ENCODE results near the gene TMEM248. TPM values are rescaled to one million over a fixed set of nuclear protein-coding genes. Genes with fewer than 3 reads are reported as not detected.
A peak's percentile ranks its signal among the peaks of the same experiment; 100 is the strongest.

Gene TMEM248, protein sequence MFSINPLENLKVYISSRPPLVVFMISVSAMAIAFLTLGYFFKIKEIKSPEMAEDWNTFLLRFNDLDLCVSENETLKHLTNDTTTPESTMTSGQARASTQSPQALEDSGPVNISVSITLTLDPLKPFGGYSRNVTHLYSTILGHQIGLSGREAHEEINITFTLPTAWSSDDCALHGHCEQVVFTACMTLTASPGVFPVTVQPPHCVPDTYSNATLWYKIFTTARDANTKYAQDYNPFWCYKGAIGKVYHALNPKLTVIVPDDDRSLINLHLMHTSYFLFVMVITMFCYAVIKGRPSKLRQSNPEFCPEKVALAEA
- total RNA-seq (2021) (56.9 to 60.4 TPM (median 59.1 TPM) in 3 replicates), Bru-seq, nascent RNA (percentile 75 among the genes with signal in this experiment)
- long read RNA-seq, experiment 1, full-length matches to known transcripts: 149 of 188 reads
- long read RNA-seq, experiment 1, partial matches to known transcripts: 24 of 188 reads
- long read RNA-seq, experiment 1, other reads (novel, unspliced or antisense): 15 of 188 reads
- long read RNA-seq, experiment 2, full-length matches to known transcripts: 39 of 82 reads
- long read RNA-seq, experiment 2, partial matches to known transcripts: 35 of 82 reads
- long read RNA-seq, experiment 2, other reads (novel, unspliced or antisense): 8 of 82 reads
- long read RNA-seq, experiment 3, partial matches to known transcripts: 1 of 4 reads
- long read RNA-seq, experiment 3, other reads (novel, unspliced or antisense): 3 of 4 reads

DNA sequence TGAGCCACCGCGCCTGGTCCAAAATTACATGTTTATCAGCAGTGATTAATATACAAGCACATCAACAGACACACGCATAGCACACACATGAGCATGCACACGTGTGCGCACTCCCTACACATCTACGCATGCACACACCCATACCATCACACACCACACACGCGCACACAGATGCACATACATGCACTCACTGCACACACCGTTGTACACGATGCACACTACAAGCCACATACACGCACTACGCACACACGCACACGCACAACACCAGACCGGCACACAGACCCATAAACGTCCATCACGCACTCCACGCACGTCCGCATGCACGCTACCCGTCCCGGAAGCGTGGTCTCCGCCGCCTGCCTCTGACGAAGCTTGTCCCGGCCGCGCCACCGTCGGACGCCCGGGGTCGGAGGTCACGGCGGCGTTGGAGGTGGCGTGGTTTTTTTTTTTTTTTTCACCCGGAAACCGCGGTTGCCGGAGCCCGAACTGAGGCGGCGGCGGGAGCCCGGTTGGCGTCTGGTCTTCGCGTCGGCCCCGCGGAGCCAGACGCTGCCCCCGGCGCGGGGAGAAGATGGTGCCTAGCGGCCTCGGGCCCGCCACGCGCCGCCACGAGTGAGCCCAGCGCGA is at the start of gene TMEM248:
TSS of gene TMEM248 (plus strand) at position 457 of the 627 bp plus-strand sequence. CDS start 20,641 bp downstream, outside the sequence.
- Mint-ChIP-seq H3K27ac (peak within 1 kb of the TSS; percentile 99), H3K4me3 (peak within 1 kb of the TSS; percentile 97), H3K9me3 (no peaks in the 10 kb centered on the region), H3K27me3 (ENCODE audit: low read depth) (no peaks in the 10 kb centered on the region; the same call in 1 of the 2 replicates), H3K36me3 (peaks cover 3% of the 10 kb centered on the region; the same call in 1 of the 2 replicates), H3K4me1 (peaks cover 13% of the 10 kb centered on the region)
- ChIA-PET CTCF (interaction anchor here (0.7 to 1.0 kb wide), 3 partner anchors 15 to 74 kb away, joined by 3 to 15 read pairs (median 4); no protein-coding TSS in a partner anchor), POLR2A (interaction anchor here (0.6 to 1.6 kb wide), 4 partner anchors 16 to 717 kb away, joined by 3 to 8 read pairs (median 4); no protein-coding TSS in a partner anchor)
- ATAC-seq (peak; percentile 68), DNase-seq (ENCODE audit: low spot score) (peak; percentile 66)
- no peak for TF ChIP-seq NR3C1 (CRISPR knock-in tag; conservative IDR thresholded peaks at IDR 0.05; ENCODE audit: low read depth)
- no peak for TF ChIP-seq MXD4 (CRISPR knock-in tag; IDR thresholded peaks at IDR 0.05; ENCODE audit: borderline replicate concordance)
- TF ChIP-seq, protein P1, sequence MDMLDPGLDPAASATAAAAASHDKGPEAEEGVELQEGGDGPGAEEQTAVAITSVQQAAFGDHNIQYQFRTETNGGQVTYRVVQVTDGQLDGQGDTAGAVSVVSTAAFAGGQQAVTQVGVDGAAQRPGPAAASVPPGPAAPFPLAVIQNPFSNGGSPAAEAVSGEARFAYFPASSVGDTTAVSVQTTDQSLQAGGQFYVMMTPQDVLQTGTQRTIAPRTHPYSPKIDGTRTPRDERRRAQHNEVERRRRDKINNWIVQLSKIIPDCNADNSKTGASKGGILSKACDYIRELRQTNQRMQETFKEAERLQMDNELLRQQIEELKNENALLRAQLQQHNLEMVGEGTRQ (CRISPR knock-in tag; IDR thresholded peaks at IDR 0.05): no peak
- peak; percentile 67; the same call in 1 of the 2 replicates for TF ChIP-seq SMAD3 (CRISPR knock-in tag; IDR thresholded peaks at IDR 0.05; ENCODE audit: borderline replicate concordance)
- TF ChIP-seq, protein P2, sequence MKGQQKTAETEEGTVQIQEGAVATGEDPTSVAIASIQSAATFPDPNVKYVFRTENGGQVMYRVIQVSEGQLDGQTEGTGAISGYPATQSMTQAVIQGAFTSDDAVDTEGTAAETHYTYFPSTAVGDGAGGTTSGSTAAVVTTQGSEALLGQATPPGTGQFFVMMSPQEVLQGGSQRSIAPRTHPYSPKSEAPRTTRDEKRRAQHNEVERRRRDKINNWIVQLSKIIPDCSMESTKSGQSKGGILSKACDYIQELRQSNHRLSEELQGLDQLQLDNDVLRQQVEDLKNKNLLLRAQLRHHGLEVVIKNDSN (CRISPR knock-in tag; IDR thresholded peaks at IDR 0.05): peak; percentile 55; the same call in 1 of the 2 replicates
- TF ChIP-seq FOXK1 (CRISPR knock-in tag; IDR thresholded peaks at IDR 0.05): peak; percentile 89
- TF ChIP-seq, protein P3, sequence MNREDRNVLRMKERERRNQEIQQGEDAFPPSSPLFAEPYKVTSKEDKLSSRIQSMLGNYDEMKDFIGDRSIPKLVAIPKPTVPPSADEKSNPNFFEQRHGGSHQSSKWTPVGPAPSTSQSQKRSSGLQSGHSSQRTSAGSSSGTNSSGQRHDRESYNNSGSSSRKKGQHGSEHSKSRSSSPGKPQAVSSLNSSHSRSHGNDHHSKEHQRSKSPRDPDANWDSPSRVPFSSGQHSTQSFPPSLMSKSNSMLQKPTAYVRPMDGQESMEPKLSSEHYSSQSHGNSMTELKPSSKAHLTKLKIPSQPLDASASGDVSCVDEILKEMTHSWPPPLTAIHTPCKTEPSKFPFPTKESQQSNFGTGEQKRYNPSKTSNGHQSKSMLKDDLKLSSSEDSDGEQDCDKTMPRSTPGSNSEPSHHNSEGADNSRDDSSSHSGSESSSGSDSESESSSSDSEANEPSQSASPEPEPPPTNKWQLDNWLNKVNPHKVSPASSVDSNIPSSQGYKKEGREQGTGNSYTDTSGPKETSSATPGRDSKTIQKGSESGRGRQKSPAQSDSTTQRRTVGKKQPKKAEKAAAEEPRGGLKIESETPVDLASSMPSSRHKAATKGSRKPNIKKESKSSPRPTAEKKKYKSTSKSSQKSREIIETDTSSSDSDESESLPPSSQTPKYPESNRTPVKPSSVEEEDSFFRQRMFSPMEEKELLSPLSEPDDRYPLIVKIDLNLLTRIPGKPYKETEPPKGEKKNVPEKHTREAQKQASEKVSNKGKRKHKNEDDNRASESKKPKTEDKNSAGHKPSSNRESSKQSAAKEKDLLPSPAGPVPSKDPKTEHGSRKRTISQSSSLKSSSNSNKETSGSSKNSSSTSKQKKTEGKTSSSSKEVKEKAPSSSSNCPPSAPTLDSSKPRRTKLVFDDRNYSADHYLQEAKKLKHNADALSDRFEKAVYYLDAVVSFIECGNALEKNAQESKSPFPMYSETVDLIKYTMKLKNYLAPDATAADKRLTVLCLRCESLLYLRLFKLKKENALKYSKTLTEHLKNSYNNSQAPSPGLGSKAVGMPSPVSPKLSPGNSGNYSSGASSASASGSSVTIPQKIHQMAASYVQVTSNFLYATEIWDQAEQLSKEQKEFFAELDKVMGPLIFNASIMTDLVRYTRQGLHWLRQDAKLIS (CRISPR knock-in tag; IDR thresholded peaks at IDR 0.05; ENCODE audit: borderline replicate concordance): no peak
- TF ChIP-seq ZNF232 (CRISPR knock-in tag; IDR thresholded peaks at IDR 0.05): 0 out of 2 replicates have a peak, but pooled peaks have one; percentile 23
- no peak for TF ChIP-seq KAT7 (CRISPR knock-in tag; IDR thresholded peaks at IDR 0.05; ENCODE audit: borderline replicate concordance)
- peak; percentile 57; the same call in 1 of the 2 replicates for TF ChIP-seq TCF7 (CRISPR knock-in tag; IDR thresholded peaks at IDR 0.05; ENCODE audit: low read depth)
- TF ChIP-seq, protein P4, sequence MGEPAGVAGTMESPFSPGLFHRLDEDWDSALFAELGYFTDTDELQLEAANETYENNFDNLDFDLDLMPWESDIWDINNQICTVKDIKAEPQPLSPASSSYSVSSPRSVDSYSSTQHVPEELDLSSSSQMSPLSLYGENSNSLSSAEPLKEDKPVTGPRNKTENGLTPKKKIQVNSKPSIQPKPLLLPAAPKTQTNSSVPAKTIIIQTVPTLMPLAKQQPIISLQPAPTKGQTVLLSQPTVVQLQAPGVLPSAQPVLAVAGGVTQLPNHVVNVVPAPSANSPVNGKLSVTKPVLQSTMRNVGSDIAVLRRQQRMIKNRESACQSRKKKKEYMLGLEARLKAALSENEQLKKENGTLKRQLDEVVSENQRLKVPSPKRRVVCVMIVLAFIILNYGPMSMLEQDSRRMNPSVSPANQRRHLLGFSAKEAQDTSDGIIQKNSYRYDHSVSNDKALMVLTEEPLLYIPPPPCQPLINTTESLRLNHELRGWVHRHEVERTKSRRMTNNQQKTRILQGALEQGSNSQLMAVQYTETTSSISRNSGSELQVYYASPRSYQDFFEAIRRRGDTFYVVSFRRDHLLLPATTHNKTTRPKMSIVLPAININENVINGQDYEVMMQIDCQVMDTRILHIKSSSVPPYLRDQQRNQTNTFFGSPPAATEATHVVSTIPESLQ (CRISPR knock-in tag; IDR thresholded peaks at IDR 0.05): no peak
- TF ChIP-seq, protein P5, sequence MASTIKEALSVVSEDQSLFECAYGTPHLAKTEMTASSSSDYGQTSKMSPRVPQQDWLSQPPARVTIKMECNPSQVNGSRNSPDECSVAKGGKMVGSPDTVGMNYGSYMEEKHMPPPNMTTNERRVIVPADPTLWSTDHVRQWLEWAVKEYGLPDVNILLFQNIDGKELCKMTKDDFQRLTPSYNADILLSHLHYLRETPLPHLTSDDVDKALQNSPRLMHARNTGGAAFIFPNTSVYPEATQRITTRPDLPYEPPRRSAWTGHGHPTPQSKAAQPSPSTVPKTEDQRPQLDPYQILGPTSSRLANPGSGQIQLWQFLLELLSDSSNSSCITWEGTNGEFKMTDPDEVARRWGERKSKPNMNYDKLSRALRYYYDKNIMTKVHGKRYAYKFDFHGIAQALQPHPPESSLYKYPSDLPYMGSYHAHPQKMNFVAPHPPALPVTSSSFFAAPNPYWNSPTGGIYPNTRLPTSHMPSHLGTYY (CRISPR knock-in tag; IDR thresholded peaks at IDR 0.05): no peak
- TF ChIP-seq OVOL2 (CRISPR knock-in tag; IDR thresholded peaks at IDR 0.05; ENCODE audit: borderline replicate concordance): no peak
- TF ChIP-seq, protein P6, sequence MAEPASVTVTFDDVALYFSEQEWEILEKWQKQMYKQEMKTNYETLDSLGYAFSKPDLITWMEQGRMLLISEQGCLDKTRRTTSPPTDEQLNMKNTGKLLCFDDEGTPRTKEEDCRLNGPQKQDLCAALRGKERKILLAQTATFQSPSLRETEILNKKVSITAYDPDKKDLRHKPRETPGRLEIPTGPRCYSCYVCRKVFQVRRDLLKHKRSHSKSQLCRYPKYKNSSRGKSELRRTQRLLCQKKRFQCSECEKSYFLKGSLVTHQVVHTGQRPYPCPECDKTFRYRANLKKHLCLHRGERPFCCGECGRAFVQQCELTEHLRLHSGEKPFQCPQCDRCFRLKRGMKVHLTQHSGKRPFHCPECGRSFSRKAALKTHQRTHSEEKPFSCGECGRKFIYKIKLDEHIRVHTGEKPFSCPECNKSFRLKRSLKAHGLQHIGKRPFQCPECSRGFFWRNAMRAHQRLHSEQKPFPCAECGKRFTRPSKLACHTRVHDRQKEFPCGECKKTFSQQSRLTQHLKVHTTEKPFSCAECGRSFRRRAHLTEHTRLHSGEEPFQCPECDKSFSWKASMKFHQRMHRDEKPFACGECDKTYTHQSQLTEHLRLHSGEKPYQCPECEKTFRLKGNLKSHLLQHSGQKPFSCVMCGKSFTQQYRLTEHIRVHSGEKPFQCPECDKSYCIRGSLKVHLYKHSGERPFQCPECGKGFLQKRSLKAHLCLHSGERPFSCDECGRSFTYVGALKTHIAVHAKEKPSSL (CRISPR knock-in tag; conservative IDR thresholded peaks at IDR 0.05): no peak
- peak; percentile 91 for TF ChIP-seq NFE2L1 (CRISPR knock-in tag; IDR thresholded peaks at IDR 0.05)
- peak; percentile 28; the same call in 1 of the 2 replicates for TF ChIP-seq NFYB (CRISPR knock-in tag; conservative IDR thresholded peaks at IDR 0.05; ENCODE audit: low read depth)
- TF ChIP-seq ZNF671 (CRISPR knock-in tag; IDR thresholded peaks at IDR 0.05): no peak
- TF ChIP-seq JAZF1 (CRISPR knock-in tag; IDR thresholded peaks at IDR 0.05): no peak
- TF ChIP-seq, protein P7, sequence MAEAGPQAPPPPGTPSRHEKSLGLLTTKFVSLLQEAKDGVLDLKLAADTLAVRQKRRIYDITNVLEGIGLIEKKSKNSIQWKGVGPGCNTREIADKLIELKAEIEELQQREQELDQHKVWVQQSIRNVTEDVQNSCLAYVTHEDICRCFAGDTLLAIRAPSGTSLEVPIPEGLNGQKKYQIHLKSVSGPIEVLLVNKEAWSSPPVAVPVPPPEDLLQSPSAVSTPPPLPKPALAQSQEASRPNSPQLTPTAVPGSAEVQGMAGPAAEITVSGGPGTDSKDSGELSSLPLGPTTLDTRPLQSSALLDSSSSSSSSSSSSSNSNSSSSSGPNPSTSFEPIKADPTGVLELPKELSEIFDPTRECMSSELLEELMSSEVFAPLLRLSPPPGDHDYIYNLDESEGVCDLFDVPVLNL (CRISPR knock-in tag; IDR thresholded peaks at IDR 0.05; ENCODE audit: borderline replicate concordance, low read depth): no peak
